Liver (tissue), 9 donors: ENCODE data around the gene CELF2. TPM values are rescaled to one million over a fixed set of nuclear protein-coding genes. Genes with fewer than 3 reads are reported as not detected.

Experiments
- DNase-seq: peaks from one replicate; pipeline ENCODE4 v3.0.0-alpha.2; 2017; ENCODE audit warnings: low spot score
- H3K27ac ChIP-seq, 2 donors: one replicate each; pipeline ENCODE4 v1.7.0; 2013; ENCODE audit warnings: inconsistent platforms in 2 of 2, low read length in 2 of 2, control low read depth in 1 of 2, low read depth in 1 of 2, mild to moderate bottlenecking in 1 of 2
- H3K27me3 ChIP-seq, 4 donors: one replicate each; pipeline versions ENCODE4 v1.6.1 to v1.7.0; 2013; ENCODE audit warnings: low read length in 3 of 4, inconsistent platforms in 1 of 4, mild to moderate bottlenecking in 1 of 4, moderate library complexity in 1 of 4; ENCODE audit not compliant: control insufficient read depth in 4 of 4, insufficient read depth in 4 of 4
- H3K36me3 ChIP-seq, 4 donors: one replicate each; pipeline versions ENCODE4 v1.6.1 to v1.7.0; 2013; ENCODE audit warnings: low read length in 3 of 4, mild to moderate bottlenecking in 3 of 4, low read depth in 1 of 4, moderate library complexity in 1 of 4; ENCODE audit not compliant: control insufficient read depth in 4 of 4, insufficient read depth in 3 of 4
- H3K4me1 ChIP-seq, 4 donors: one replicate each; pipeline versions ENCODE4 v1.6.1 to v1.7.0; 2013; ENCODE audit warnings: low read length in 3 of 4, mild to moderate bottlenecking in 3 of 4, moderate library complexity in 1 of 4; ENCODE audit not compliant: control insufficient read depth in 4 of 4, insufficient read depth in 4 of 4
- H3K4me3 ChIP-seq, 3 donors: one replicate each; pipeline versions ENCODE4 v1.6.1 to v1.7.0; 2013; ENCODE audit warnings: low read length in 3 of 3, control low read depth in 1 of 3, low read depth in 1 of 3, mild to moderate bottlenecking in 1 of 3
- H3K9ac ChIP-seq, 2 donors: one replicate each; pipeline ENCODE4 v1.7.0; 2013; ENCODE audit warnings: low read length in 2 of 2, mild to moderate bottlenecking in 2 of 2, moderate library complexity in 2 of 2, control low read depth in 1 of 2, low read depth in 1 of 2
- H3K9me3 ChIP-seq, 4 donors: one replicate each; pipeline versions ENCODE4 v1.6.1 to v1.7.0; 2013; ENCODE audit warnings: low read length in 3 of 4; ENCODE audit not compliant: control insufficient read depth in 4 of 4
- ATF3 ChIP-seq: IDR thresholded peaks from 2 replicates; pipeline ENCODE4 v1.6.1; 2016; ENCODE audit warnings: antibody characterized with exemption
- CTCF ChIP-seq: fragments of 150-350 bp; IDR thresholded peaks from 2 replicates; pipeline ENCODE4 v1.5.1; 2017; ENCODE audit warnings: improper control_type of control experiment, low read depth, low read length; ENCODE audit not compliant: missing input control
- EGR1 ChIP-seq, 2 donors: IDR thresholded peaks; 2 replicates each; pipeline ENCODE4 v1.6.1; 2016 to 2018; ENCODE audit warnings: antibody characterized with exemption in 2 of 2, low read depth in 2 of 2
- FOXA1 ChIP-seq: IDR thresholded peaks from 2 replicates; pipeline ENCODE4 v1.6.1; 2016; ENCODE audit warnings: antibody characterized with exemption
- FOXA2 ChIP-seq: IDR thresholded peaks from 2 replicates; pipeline ENCODE4 v1.6.1; 2016; ENCODE audit warnings: antibody characterized with exemption
- GABPA ChIP-seq, 2 donors: IDR thresholded peaks in 1 of 2; conservative IDR thresholded peaks in 1 of 2; 2 replicates each; pipeline ENCODE4 v1.6.1; 2016; ENCODE audit warnings: antibody characterized with exemption in 2 of 2, mild to moderate bottlenecking in 1 of 2, moderate library complexity in 1 of 2
- HNF4A ChIP-seq, 2 donors: conservative IDR thresholded peaks; 2 replicates each; pipeline ENCODE4 v1.6.1; 2016; ENCODE audit warnings: antibody characterized with exemption in 2 of 2, mild to moderate bottlenecking in 2 of 2
- HNF4G ChIP-seq: IDR thresholded peaks from 2 replicates; pipeline ENCODE4 v1.6.1; 2016; ENCODE audit warnings: antibody characterized with exemption
- JUND ChIP-seq, 2 donors: IDR thresholded peaks; 2 replicates each; pipeline ENCODE4 v1.6.1; 2016; ENCODE audit warnings: antibody characterized with exemption in 2 of 2
- MAX ChIP-seq: IDR thresholded peaks from 2 replicates; pipeline ENCODE4 v1.6.1; 2016; ENCODE audit warnings: antibody characterized with exemption
- NR2F2 ChIP-seq: IDR thresholded peaks from 2 replicates; pipeline ENCODE4 v1.6.1; 2016; ENCODE audit warnings: antibody characterized with exemption
- RAD21 ChIP-seq, 2 donors: IDR thresholded peaks; 2 replicates each; pipeline ENCODE4 v1.6.1; 2016; ENCODE audit warnings: antibody characterized with exemption in 2 of 2, mild to moderate bottlenecking in 2 of 2
- REST ChIP-seq: IDR thresholded peaks from 2 replicates; pipeline ENCODE4 v1.6.1; 2016; ENCODE audit warnings: antibody characterized with exemption, mild to moderate bottlenecking
- RXRA ChIP-seq, 2 donors: IDR thresholded peaks; 2 replicates each; pipeline ENCODE4 v1.6.1; 2017 to 2018; ENCODE audit warnings: antibody characterized with exemption in 2 of 2, mild to moderate bottlenecking in 1 of 2
- SP1 ChIP-seq: IDR thresholded peaks from 2 replicates; pipeline ENCODE4 v1.6.1; 2018; ENCODE audit warnings: antibody characterized with exemption, mild to moderate bottlenecking
- TAF1 ChIP-seq: conservative IDR thresholded peaks from 2 replicates; pipeline ENCODE4 v1.6.1; 2016; ENCODE audit warnings: antibody characterized with exemption, mild to moderate bottlenecking
- YY1 ChIP-seq: IDR thresholded peaks from 2 replicates; pipeline ENCODE4 v1.6.1; 2016; ENCODE audit warnings: antibody characterized with exemption, mild to moderate bottlenecking
- ZBTB33 ChIP-seq: IDR thresholded peaks from 2 replicates; pipeline ENCODE4 v1.6.1; 2016; ENCODE audit warnings: antibody characterized with exemption
- WGBS: extraction: QIAGEN DNeasy Blood & Tissue Kit; methylation state at CpG from one replicate; pipeline ENCODE4 v1.1.7; 2013; 5-methylcytosine and 5-hydroxymethylcytosine counted together
- polyA plus RNA-seq, 2 donors: library from polyadenylated mRNA; stranded (reverse) in 1 of 2; unstranded in 1 of 2; fragments of 200-250 nt in 1 of 2; fragments of >200 nt in 1 of 2; fragmentation: Nextera tagmentation in 1 of 2; extraction: Ambion mirVana in 1 of 2; gene quantifications; one replicate each; pipeline versions ENCODE4 v1.2.1 to v1.2.3, GENCODE V29; 2013 to 2015
- total RNA-seq, 2 donors: library from RNA; depleted of rRNA; stranded (reverse); fragments of >200 nt; gene quantifications; one replicate each; pipeline ENCODE4 v1.2.3, GENCODE V29; 2014
- donor health status: healthy.
- donor health status: healthy.
- donor health status: healthy.
- donor health status: healthy.
- donor health status: healthy.

The CELF2 gene
- total and polyA plus RNA-seq, 4 donors, result 1.4 to 8.5 (median 5.6) TPM

GRCh38 chr10:11050301-11051287 lies 32.9 kb downstream of the CELF2 start:
- Histone ChIP-seq H3K27ac (no peak overlapping the region), H3K9ac (no peak overlapping the region), H3K27me3 (no peaks in the 10 kb centered on the region), H3K9me3 (no peaks in the 10 kb centered on the region), H3K36me3 (no peaks in the 10 kb centered on the region), H3K4me1 (no peaks in the 10 kb centered on the region), H3K4me3 (no peak overlapping the region)
- no peak for DNase-seq
- no peak for TF ChIP-seq RAD21 (IDR thresholded peaks at IDR 0.05)
- no peak for TF ChIP-seq CTCF
- no peak for TF ChIP-seq NR2F2
- TF ChIP-seq TAF1, result no peak
- TF ChIP-seq YY1, result no peak
- TF ChIP-seq HNF4G, result no peak
- no peak for TF ChIP-seq ZBTB33
- TF ChIP-seq FOXA1, result no peak
- TF ChIP-seq HNF4A (conservative IDR thresholded peaks at IDR 0.05), result no peak
- no peak for TF ChIP-seq GABPA (IDR thresholded peaks at IDR 0.05 in 1 of 2, conservative IDR thresholded peaks at IDR 0.05 in 1 of 2)
- TF ChIP-seq MAX, result no peak
- TF ChIP-seq FOXA2, result no peak
- no peak for TF ChIP-seq REST
- WGBS, result 77% methylated on average over 10 of the region's 10 CpGs

GRCh38 chr10:11057018-11057417 lies 39.3 kb downstream of the CELF2 start:
- Histone ChIP-seq H3K27me3 (peaks cover 0 to 3% (median under 1%) of the 10 kb centered on the region in 4 donors), H3K9me3 (peaks cover 0 to 5% (median 1%) of the 10 kb centered on the region in 4 donors), H3K9ac (no peak overlapping the region), H3K27ac (no peak overlapping the region), H3K4me1 (no peaks in the 10 kb centered on the region), H3K36me3 (no peaks in the 10 kb centered on the region), H3K4me3 (no peak overlapping the region)
- no peak for DNase-seq
- TF ChIP-seq ZBTB33 (no peak), TAF1 (no peak), FOXA2 (no peak), SP1 (no peak), RAD21 (IDR thresholded peaks at IDR 0.05) (no peak), MAX (no peak), RXRA (IDR thresholded peaks at IDR 0.05) (no peak), GABPA (IDR thresholded peaks at IDR 0.05 in 1 of 2, conservative IDR thresholded peaks at IDR 0.05 in 1 of 2) (no peak), JUND (IDR thresholded peaks at IDR 0.05) (no peak), EGR1 (IDR thresholded peaks at IDR 0.05; ENCODE audit: low read depth in 2 of 2) (no peak), NR2F2 (no peak), YY1 (no peak), ATF3 (no peak)
- WGBS, result 73% methylated on average over 6 of the region's 6 CpGs
